Activated CD8-positive, alpha-beta memory T cell treated with anti-CD3 and anti-CD28 coated beads for 36 hours (primary cell): Measurements from ENCODE around the gene CCDC127. TPM values are rescaled to one million over a fixed set of nuclear protein-coding genes. Genes with fewer than 3 reads are reported as not detected.

ENCODE experiments used
- CTCF ChIA-PET: fragments of 350-600 bp; sonication (Branson Sonifier 250); formaldehyde crosslinking; loops from one replicate; lab custom pipeline; 2021; ENCODE audit warnings: antibody characterized with exemption; lab: Charles Lee
- POLR2A ChIA-PET: fragments of 350-600 bp; sonication (Branson Sonifier 250); formaldehyde crosslinking; loops from one replicate; lab custom pipeline; 2021; ENCODE audit warnings: antibody characterized with exemption; lab: Charles Lee
- total RNA-seq, 2 experiments: library from RNA; stranded (reverse); gene quantifications; one replicate each; pipeline ENCODE4 v1.2.3, GENCODE V29; 2021

The CCDC127 gene
- total RNA-seq, 2 experiments from 2014 or later = 6.8 to 7.3 TPM

DNA sequence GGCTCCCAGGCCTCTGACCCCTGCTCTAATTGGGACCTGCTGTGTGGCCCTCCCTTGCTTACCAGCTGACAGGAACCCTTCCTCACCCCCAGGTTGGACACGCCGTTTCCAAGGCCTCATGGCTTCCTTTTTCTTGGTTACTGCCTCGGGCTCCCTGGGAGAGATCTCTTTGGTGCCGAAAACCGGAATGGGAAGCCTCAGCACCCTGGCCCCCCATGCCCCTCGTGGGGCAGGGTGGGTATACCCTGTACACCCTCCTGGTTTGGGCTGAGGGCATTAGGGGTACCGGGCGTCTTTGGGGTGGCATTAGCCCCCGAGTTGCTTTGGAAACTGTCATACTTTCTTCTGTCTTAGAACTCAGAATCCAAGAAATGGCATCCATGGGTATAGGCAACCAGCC lies 36.8 kb downstream of the CCDC127 start:
- ChIA-PET CTCF (no interaction called here), POLR2A (no interaction called here)

- ChIA-PET POLR2A (no interaction called here), CTCF (no interaction called here)
Measured at GRCh38 chr5:180286-180918, 37.6 kb downstream of the CCDC127 start.

DNA sequence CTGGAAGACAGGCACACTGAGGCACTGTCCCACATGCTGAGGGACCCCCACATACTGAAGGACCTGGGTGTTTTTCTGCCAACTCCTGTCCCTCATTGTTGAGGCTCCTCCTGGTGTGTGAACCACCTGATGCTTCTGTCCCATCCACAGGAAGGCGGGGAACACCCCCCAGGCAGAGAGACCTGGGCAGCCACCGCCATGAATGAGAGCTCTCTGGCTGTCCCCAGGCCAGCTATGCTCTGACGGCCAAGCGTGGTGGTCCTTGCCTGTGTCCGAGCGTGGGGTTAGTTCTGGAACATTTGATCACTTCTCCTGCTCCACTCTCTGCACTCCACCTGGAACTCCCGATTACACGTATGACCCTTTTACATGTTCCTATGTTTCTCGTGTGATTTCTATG lies 38.6 kb downstream of the CCDC127 start:
- ChIA-PET CTCF (no interaction called here), POLR2A (no interaction called here)

- ChIA-PET POLR2A (no interaction called here), CTCF (interaction anchor here (1.0 kb wide), 1 partner anchor 10 kb away, joined by 3 read pairs; no protein-coding TSS in a partner anchor)
Measured at GRCh38 chr5:178110-178509, 39.8 kb downstream of the CCDC127 start.

DNA sequence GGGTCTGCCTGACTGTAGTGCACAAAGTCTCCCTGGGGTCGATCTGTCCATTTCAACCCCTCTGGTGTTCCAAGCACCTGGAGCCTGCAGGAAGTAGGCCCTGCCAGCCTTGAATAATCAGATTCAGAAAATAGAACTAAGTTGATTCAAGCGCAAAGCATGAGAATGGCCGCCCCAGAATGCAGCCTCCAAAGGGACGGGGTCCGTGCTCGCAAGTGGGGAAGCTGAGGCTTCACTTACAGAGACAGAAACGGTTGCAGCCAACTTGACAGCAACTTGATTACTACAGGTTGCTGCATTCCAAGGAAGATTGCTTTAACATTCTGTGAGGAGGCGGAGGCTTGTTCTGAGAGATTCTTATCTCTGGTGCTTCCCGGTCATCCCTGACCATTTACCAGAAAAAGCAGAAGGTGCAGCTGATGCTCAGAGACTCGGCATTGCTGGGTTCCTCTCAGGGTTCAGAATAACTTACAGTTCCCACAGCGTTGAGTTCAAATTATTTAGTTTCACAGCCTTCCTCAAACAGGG lies 41.6 kb downstream of the CCDC127 start:
- POLR2A ChIA-PET = no interaction called here

GRCh38 chr5:174876-175465 lies 43.0 kb downstream of the CCDC127 start:
- ChIA-PET POLR2A (no interaction called here), CTCF (no interaction called here)

More for the DNA sequence above, 41.6 kb downstream of the CCDC127 start:
- CTCF ChIA-PET = no interaction called here

DNA sequence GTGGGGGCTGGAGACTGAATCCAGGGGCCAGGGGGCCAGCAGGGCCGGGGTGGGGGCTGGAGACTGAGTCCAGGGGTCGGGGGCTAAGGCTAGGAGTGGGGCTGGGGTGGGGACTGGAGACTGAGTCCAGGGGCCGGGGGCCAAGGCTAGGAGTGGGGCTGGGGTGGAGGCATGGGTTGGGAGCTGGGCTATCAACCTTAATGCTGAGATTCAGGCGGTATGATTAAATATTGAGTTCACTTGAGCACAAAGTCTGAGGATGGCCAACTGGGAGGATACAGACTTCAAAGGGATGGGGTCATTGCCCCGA lies 43.7 kb downstream of the CCDC127 start:
- ChIA-PET POLR2A (no interaction called here), CTCF (no interaction called here)

- POLR2A ChIA-PET = no interaction called here
- CTCF ChIA-PET = no interaction called here
Measured at GRCh38 chr5:173392-174290, 44.3 kb downstream of the CCDC127 start.

DNA sequence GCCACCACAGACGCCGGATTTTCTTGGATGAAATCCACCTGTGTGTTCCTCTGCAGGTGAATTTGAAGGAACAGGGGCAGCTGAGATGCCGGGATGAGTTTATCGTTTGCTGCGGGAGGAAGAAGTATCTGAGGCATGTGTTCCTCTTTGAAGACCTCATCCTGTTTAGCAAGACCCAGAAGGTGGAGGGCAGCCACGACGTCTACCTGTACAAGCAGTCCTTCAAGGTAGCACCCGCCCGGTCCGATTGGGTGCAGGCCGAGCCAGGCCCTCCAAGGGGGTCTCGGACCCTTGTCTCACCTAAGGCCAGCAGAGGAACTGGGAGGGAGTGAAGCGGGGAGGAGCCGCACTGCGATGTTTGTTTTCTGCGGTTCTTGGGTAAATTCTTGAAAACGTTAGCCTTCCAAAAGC lies 45.1 kb downstream of the CCDC127 start:
- CTCF ChIA-PET = no interaction called here
- POLR2A ChIA-PET = no interaction called here

DNA sequence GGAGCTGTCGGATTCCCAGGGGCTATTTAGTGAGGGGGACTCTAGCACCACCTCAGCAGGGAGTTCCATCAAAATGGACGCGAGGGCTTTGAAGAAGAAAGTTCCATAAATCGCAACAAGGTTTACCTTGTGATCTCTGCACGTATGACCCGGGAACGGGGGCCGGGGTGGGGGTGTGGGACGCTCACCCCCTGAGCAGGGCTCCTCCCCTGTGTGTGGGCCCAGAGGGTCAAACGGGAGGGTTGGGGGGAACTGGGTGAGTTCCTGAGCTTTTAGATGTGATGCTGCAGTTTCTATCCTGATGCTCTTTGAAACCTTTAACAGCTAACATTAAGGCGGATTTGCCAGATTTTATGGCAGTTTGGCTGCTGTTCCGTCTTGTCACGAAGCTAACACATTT lies 45.5 kb downstream of the CCDC127 start:
- CTCF ChIA-PET = no interaction called here
- POLR2A ChIA-PET = no interaction called here

GRCh38 chr5:171801-172331 lies 46.1 kb downstream of the CCDC127 start:
- ChIA-PET CTCF (no interaction called here), POLR2A (no interaction called here)

DNA sequence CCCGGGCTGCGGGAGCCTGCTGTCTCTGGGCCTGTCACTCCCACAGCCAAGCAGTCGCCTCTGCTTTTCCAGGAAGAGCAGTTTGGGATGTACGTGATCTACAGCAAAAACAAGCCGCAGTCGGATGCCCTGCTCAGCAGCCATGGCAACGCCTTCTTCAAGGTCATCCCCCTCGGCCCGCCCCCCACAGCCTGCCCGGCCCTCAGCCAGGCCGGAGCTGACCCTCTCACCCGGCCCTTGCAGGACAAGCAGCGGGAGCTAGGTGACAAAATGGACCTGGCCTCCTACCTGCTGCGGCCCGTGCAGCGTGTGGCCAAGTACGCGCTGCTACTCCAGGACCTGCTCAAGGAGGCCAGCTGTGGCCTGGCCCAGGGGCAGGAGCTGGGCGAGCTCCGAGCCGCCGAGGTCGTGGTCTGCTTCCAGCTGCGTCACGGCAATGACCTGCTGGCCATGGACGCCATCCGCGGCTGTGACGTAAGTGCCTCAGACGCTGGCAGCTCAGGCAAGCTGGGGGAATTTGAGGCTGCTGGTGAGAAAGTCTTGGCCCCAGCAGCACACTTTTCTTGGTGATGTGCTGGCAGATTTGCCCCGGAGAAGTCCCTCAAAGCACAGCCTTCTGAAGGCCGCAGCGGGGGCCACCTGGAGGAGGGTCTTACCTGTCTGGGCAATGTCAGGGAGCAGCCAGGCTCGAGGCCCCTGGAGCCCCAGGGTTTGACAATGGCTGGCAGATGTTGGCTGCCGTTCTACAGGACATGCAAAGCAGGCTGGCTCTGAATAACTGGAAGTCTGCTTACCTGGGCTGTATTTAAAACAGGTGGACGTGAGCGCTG lies 46.8 kb downstream of the CCDC127 start:
- CTCF ChIA-PET = interaction anchor here (0.6 kb wide), 1 partner anchor 909 kb away, joined by 3 read pairs; no protein-coding TSS in a partner anchor
- POLR2A ChIA-PET = no interaction called here

DNA sequence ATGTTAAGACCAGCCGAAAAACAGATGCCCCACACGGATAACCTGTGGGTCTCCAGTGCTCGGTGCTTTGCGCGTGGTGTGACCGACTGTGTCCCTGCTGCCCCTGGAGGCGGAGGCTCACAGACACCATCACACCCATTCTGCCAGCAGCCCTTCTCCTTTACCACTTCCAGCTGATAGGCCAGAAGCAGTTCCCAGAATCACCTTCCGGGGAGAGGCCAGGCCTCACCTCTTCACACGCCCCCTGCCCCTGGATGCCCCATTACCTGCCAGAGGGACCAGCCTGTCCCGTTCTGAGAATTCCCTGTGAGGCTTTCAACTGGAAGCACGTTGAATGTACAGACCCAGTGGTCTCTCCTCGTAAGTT lies 48.2 kb downstream of the CCDC127 start:
- ChIA-PET CTCF (interaction anchor here (1.2 kb wide), 1 partner anchor 19 kb away, joined by 3 read pairs; no protein-coding TSS in a partner anchor), POLR2A (no interaction called here)

DNA sequence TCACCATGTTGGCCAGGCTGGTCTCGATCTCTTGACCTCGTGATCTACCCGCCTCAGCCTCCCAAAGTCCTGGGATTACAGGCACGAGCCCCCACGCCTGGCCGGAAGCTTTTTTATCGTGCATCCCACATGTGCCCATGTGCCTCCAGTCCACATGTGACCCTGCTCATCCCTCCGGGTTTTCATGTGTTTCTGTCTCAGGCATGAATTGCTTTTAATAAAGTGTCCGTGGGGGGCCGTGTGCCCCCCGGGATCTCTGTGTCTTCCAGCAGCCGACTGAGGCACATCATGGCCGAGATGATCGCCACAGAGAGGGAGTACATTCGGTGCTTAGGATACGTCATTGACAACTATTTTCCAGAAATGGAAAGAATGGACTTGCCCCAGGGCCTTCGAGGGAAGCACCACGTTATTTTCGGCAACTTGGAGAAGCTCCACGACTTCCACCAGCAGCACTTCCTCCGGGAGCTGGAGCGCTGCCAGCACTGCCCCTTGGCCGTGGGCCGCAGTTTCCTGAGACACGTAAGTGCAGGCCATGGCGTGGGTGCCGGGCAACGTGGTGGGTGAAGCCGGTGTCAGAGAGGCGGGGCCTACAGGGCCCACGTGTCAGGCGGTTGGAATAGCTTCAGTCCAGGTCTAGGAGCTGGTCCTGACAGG lies 48.8 kb downstream of the CCDC127 start:
- CTCF ChIA-PET = interaction anchor here (1.2 kb wide), 1 partner anchor 19 kb away, joined by 3 read pairs; no protein-coding TSS in a partner anchor
- POLR2A ChIA-PET = no interaction called here

DNA sequence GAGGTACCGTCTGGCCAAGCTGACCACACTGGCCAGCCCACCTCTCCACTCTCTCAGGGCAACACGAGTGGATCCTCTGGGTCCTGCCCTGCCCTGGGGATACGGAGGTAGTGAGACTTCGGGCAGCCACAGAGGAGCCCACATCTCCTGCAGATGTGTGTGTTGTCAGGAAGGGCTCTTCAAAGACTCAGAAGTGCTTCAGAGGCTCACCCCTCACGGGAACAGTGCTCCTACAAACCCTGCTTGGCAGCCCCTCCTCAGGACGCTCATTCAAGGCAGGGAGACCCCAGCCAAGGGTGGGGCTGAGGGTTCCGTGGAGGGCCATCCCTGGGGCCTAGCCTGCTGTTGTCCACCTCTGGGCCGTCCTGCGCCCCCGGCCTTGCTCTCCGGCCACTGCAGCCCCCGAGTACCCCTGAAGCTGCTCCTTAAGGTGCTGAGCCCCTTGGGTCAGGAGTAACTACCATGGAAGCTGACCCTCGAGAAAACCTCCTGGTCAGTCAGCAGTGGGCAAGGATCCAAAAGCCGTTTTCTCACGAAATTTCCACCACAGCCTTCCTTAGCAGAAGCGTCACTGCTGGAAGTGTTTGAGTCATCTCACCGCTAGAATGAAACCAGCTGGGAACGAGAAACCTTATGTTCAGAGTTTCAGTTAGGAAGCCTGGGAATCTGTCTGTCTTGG lies 49.8 kb downstream of the CCDC127 start:
- ChIA-PET POLR2A (no interaction called here), CTCF (no interaction called here)

GRCh38 chr5:167511-167910 lies 50.4 kb downstream of the CCDC127 start:
- ChIA-PET POLR2A (no interaction called here), CTCF (no interaction called here)

GRCh38 chr5:166441-167372 lies 51.2 kb downstream of the CCDC127 start:
- ChIA-PET POLR2A (no interaction called here), CTCF (no interaction called here)
